Liver (tissue), 9 donors: ENCODE results near the gene FRZB. TPM values are rescaled to one million over a fixed set of nuclear protein-coding genes. Genes with fewer than 3 reads are reported as not detected.

Source experiments
- DNase-seq: peaks from one replicate; pipeline ENCODE4 v3.0.0-alpha.2; 2017; ENCODE audit warnings: low spot score
- H3K27ac ChIP-seq, 2 donors: one replicate each; pipeline ENCODE4 v1.7.0; 2013; ENCODE audit warnings: inconsistent platforms in 2 of 2, low read length in 2 of 2, control low read depth in 1 of 2, low read depth in 1 of 2, mild to moderate bottlenecking in 1 of 2
- H3K27me3 ChIP-seq, 4 donors: one replicate each; pipeline versions ENCODE4 v1.6.1 to v1.7.0; 2013; ENCODE audit warnings: low read length in 3 of 4, inconsistent platforms in 1 of 4, mild to moderate bottlenecking in 1 of 4, moderate library complexity in 1 of 4; ENCODE audit not compliant: control insufficient read depth in 4 of 4, insufficient read depth in 4 of 4
- H3K36me3 ChIP-seq, 4 donors: one replicate each; pipeline versions ENCODE4 v1.6.1 to v1.7.0; 2013; ENCODE audit warnings: low read length in 3 of 4, mild to moderate bottlenecking in 3 of 4, low read depth in 1 of 4, moderate library complexity in 1 of 4; ENCODE audit not compliant: control insufficient read depth in 4 of 4, insufficient read depth in 3 of 4
- H3K4me1 ChIP-seq, 4 donors: one replicate each; pipeline versions ENCODE4 v1.6.1 to v1.7.0; 2013; ENCODE audit warnings: low read length in 3 of 4, mild to moderate bottlenecking in 3 of 4, moderate library complexity in 1 of 4; ENCODE audit not compliant: control insufficient read depth in 4 of 4, insufficient read depth in 4 of 4
- H3K4me3 ChIP-seq, 3 donors: one replicate each; pipeline versions ENCODE4 v1.6.1 to v1.7.0; 2013; ENCODE audit warnings: low read length in 3 of 3, control low read depth in 1 of 3, low read depth in 1 of 3, mild to moderate bottlenecking in 1 of 3
- H3K9ac ChIP-seq, 2 donors: one replicate each; pipeline ENCODE4 v1.7.0; 2013; ENCODE audit warnings: low read length in 2 of 2, mild to moderate bottlenecking in 2 of 2, moderate library complexity in 2 of 2, control low read depth in 1 of 2, low read depth in 1 of 2
- H3K9me3 ChIP-seq, 4 donors: one replicate each; pipeline versions ENCODE4 v1.6.1 to v1.7.0; 2013; ENCODE audit warnings: low read length in 3 of 4; ENCODE audit not compliant: control insufficient read depth in 4 of 4
- ATF3 ChIP-seq: IDR thresholded peaks from 2 replicates; pipeline ENCODE4 v1.6.1; 2016; ENCODE audit warnings: antibody characterized with exemption
- CTCF ChIP-seq: fragments of 150-350 bp; IDR thresholded peaks from 2 replicates; pipeline ENCODE4 v1.5.1; 2017; ENCODE audit warnings: improper control_type of control experiment, low read depth, low read length; ENCODE audit not compliant: missing input control
- FOXA1 ChIP-seq: IDR thresholded peaks from 2 replicates; pipeline ENCODE4 v1.6.1; 2016; ENCODE audit warnings: antibody characterized with exemption
- FOXA2 ChIP-seq: IDR thresholded peaks from 2 replicates; pipeline ENCODE4 v1.6.1; 2016; ENCODE audit warnings: antibody characterized with exemption
- GABPA ChIP-seq, 2 donors: IDR thresholded peaks in 1 of 2; conservative IDR thresholded peaks in 1 of 2; 2 replicates each; pipeline ENCODE4 v1.6.1; 2016; ENCODE audit warnings: antibody characterized with exemption in 2 of 2, mild to moderate bottlenecking in 1 of 2, moderate library complexity in 1 of 2
- HNF4A ChIP-seq, 2 donors: conservative IDR thresholded peaks; 2 replicates each; pipeline ENCODE4 v1.6.1; 2016; ENCODE audit warnings: antibody characterized with exemption in 2 of 2, mild to moderate bottlenecking in 2 of 2
- HNF4G ChIP-seq: IDR thresholded peaks from 2 replicates; pipeline ENCODE4 v1.6.1; 2016; ENCODE audit warnings: antibody characterized with exemption
- JUND ChIP-seq, 2 donors: IDR thresholded peaks; 2 replicates each; pipeline ENCODE4 v1.6.1; 2016; ENCODE audit warnings: antibody characterized with exemption in 2 of 2
- MAX ChIP-seq: IDR thresholded peaks from 2 replicates; pipeline ENCODE4 v1.6.1; 2016; ENCODE audit warnings: antibody characterized with exemption
- NR2F2 ChIP-seq: IDR thresholded peaks from 2 replicates; pipeline ENCODE4 v1.6.1; 2016; ENCODE audit warnings: antibody characterized with exemption
- RAD21 ChIP-seq, 2 donors: IDR thresholded peaks; 2 replicates each; pipeline ENCODE4 v1.6.1; 2016; ENCODE audit warnings: antibody characterized with exemption in 2 of 2, mild to moderate bottlenecking in 2 of 2
- REST ChIP-seq: IDR thresholded peaks from 2 replicates; pipeline ENCODE4 v1.6.1; 2016; ENCODE audit warnings: antibody characterized with exemption, mild to moderate bottlenecking
- RXRA ChIP-seq, 2 donors: IDR thresholded peaks; 2 replicates each; pipeline ENCODE4 v1.6.1; 2017 to 2018; ENCODE audit warnings: antibody characterized with exemption in 2 of 2, mild to moderate bottlenecking in 1 of 2
- SP1 ChIP-seq: IDR thresholded peaks from 2 replicates; pipeline ENCODE4 v1.6.1; 2018; ENCODE audit warnings: antibody characterized with exemption, mild to moderate bottlenecking
- TAF1 ChIP-seq: conservative IDR thresholded peaks from 2 replicates; pipeline ENCODE4 v1.6.1; 2016; ENCODE audit warnings: antibody characterized with exemption, mild to moderate bottlenecking
- YY1 ChIP-seq: IDR thresholded peaks from 2 replicates; pipeline ENCODE4 v1.6.1; 2016; ENCODE audit warnings: antibody characterized with exemption, mild to moderate bottlenecking
- WGBS: extraction: QIAGEN DNeasy Blood & Tissue Kit; methylation state at CpG from one replicate; pipeline ENCODE4 v1.1.7; 2013; 5-methylcytosine and 5-hydroxymethylcytosine counted together
- polyA plus RNA-seq, 2 donors: library from polyadenylated mRNA; stranded (reverse) in 1 of 2; unstranded in 1 of 2; fragments of 200-250 nt in 1 of 2; fragments of >200 nt in 1 of 2; fragmentation: Nextera tagmentation in 1 of 2; extraction: Ambion mirVana in 1 of 2; gene quantifications; one replicate each; pipeline versions ENCODE4 v1.2.1 to v1.2.3, GENCODE V29; 2013 to 2015
- total RNA-seq, 2 donors: library from RNA; depleted of rRNA; stranded (reverse); fragments of >200 nt; gene quantifications; one replicate each; pipeline ENCODE4 v1.2.3, GENCODE V29; 2014
- donor health status: healthy.
- donor health status: healthy.
- donor health status: healthy.
- donor health status: healthy.
- donor health status: healthy.

Gene FRZB
- total and polyA plus RNA-seq, 4 donors = 0.17 to 1.0 (median 0.54) TPM

- TF ChIP-seq CTCF = no peak
- no peak for TF ChIP-seq HNF4G
- no peak for TF ChIP-seq NR2F2
- TF ChIP-seq HNF4A (conservative IDR thresholded peaks at IDR 0.05) = no peak
- TF ChIP-seq SP1 = no peak
- TF ChIP-seq MAX = no peak
Observed at GRCh38 chr2:182818501-182818900, 47.9 kb downstream of the FRZB start (continued).

GRCh38 chr2:182817558-182817957, 48.9 kb downstream of the FRZB start:
- WGBS = 71% methylated on average over 2 of the region's 2 CpGs
- Histone ChIP-seq H3K4me3 (no peak overlapping the region), H3K27me3 (no peaks in the 10 kb centered on the region), H3K36me3 (no peaks in the 10 kb centered on the region), H3K4me1 (no peaks in the 10 kb centered on the region), H3K9me3 (no peaks in the 10 kb centered on the region), H3K9ac (no peak overlapping the region), H3K27ac (no peak overlapping the region)
- DNase-seq = no peak
- TF ChIP-seq CTCF = no peak
- TF ChIP-seq RXRA (IDR thresholded peaks at IDR 0.05) = no peak
- TF ChIP-seq MAX = no peak
- no peak for TF ChIP-seq SP1
- no peak for TF ChIP-seq RAD21 (IDR thresholded peaks at IDR 0.05)
- TF ChIP-seq ATF3 = no peak
- TF ChIP-seq TAF1 = no peak
- TF ChIP-seq HNF4G = no peak
- no peak for TF ChIP-seq YY1
- TF ChIP-seq HNF4A (conservative IDR thresholded peaks at IDR 0.05) = no peak

- no peaks in the 10 kb centered on the region for H3K4me1 ChIP-seq
- no peaks in the 10 kb centered on the region for H3K9me3 ChIP-seq
- TF ChIP-seq FOXA1 (no peak), YY1 (no peak), CTCF (no peak), REST (no peak), ATF3 (no peak), SP1 (no peak), JUND (IDR thresholded peaks at IDR 0.05) (no peak), NR2F2 (no peak), RAD21 (IDR thresholded peaks at IDR 0.05) (no peak), FOXA2 (no peak), MAX (no peak), HNF4G (no peak), GABPA (IDR thresholded peaks at IDR 0.05 in 1 of 2, conservative IDR thresholded peaks at IDR 0.05 in 1 of 2) (no peak), TAF1 (no peak)
- no peak overlapping the region for H3K9ac ChIP-seq
- no peak overlapping the region for H3K4me3 ChIP-seq
- H3K27me3 ChIP-seq = no peaks in the 10 kb centered on the region
- H3K27ac ChIP-seq = no peak overlapping the region
- DNase-seq = no peak
- H3K36me3 ChIP-seq = no peaks in the 10 kb centered on the region
Observed at GRCh38 chr2:182816866-182817265, 49.6 kb downstream of the FRZB start.
